GM21367 (cell line): ENCODE results near the gene ETNK2.

ENCODE experiments used
- ATAC-seq: cut with Tn5 transposase; IDR thresholded peaks from one replicate; pipeline ENCODE4 v1.9.1; 2021; ENCODE audit not compliant: unreplicated experiment

ETNK2 gene

GRCh38 chr1:204149635-204150565, 1.9 kb downstream of the ETNK2 start:
- ATAC-seq, result no peak

GRCh38 chr1:204149107-204149506, 2.7 kb downstream of the ETNK2 start:
- no peak for ATAC-seq

GRCh38 chr1:204147406-204148383, 4.1 kb downstream of the ETNK2 start:
- ATAC-seq, result no peak

GRCh38 chr1:204146965-204147364, 4.9 kb downstream of the ETNK2 start:
- ATAC-seq, result no peak

- no peak for ATAC-seq
Observed at GRCh38 chr1:204146309-204146708, 5.5 kb downstream of the ETNK2 start.

GRCh38 chr1:204145033-204145504, 6.8 kb downstream of the ETNK2 start:
- ATAC-seq, result no peak

- ATAC-seq, result no peak
Observed at GRCh38 chr1:204143276-204144041, 8.4 kb downstream of the ETNK2 start.

- ATAC-seq, result no peak
Observed at GRCh38 chr1:204142032-204142974, 9.5 kb downstream of the ETNK2 start.

GRCh38 chr1:204141131-204141530, 10.7 kb downstream of the ETNK2 start:
- ATAC-seq, result no peak

- ATAC-seq, result no peak
Observed at GRCh38 chr1:204139952-204140351, 11.9 kb downstream of the ETNK2 start.

GRCh38 chr1:204139088-204139487, 12.8 kb downstream of the ETNK2 start:
- ATAC-seq, result no peak

- no peak for ATAC-seq
Observed at GRCh38 chr1:204136814-204137213, 15.0 kb downstream of the ETNK2 start.

GRCh38 chr1:204134103-204134502, 17.7 kb downstream of the ETNK2 start:
- ATAC-seq, result no peak

GRCh38 chr1:204132718-204133117, 19.1 kb downstream of the ETNK2 start:
- no peak for ATAC-seq

- ATAC-seq, result no peak
Observed at GRCh38 chr1:204131978-204132377, 19.9 kb downstream of the ETNK2 start.

- no peak for ATAC-seq
Observed at GRCh38 chr1:204130981-204131892, 20.6 kb downstream of the ETNK2 start.

- ATAC-seq, result no peak
Observed at GRCh38 chr1:204130178-204130577, 21.7 kb downstream of the ETNK2 start.
